ENCODE data around the gene PLEKHN1.

PLEKHN1 gene

GRCh38 chr1:995665-996633 is 29.7 kb downstream of the PLEKHN1 start:
- Histone ChIP-seq H3K27me3 (peaks cover 70% of the 10 kb centered on the region), H3K36me3 (no peaks in the 10 kb centered on the region), H3K4me1 (no peaks in the 10 kb centered on the region), H3K9me3 (peaks cover 5% of the 10 kb centered on the region; the same call in 1 of the 2 replicates), H3K4me3 (ENCODE audit: low read depth, low read length) (no peak overlapping the region)
- TF ChIP-seq CTCF (IDR thresholded peaks at IDR 0.05; ENCODE audit: low read depth, low read length) = no peak
- DNase-seq = peak; percentile 15

DNA sequence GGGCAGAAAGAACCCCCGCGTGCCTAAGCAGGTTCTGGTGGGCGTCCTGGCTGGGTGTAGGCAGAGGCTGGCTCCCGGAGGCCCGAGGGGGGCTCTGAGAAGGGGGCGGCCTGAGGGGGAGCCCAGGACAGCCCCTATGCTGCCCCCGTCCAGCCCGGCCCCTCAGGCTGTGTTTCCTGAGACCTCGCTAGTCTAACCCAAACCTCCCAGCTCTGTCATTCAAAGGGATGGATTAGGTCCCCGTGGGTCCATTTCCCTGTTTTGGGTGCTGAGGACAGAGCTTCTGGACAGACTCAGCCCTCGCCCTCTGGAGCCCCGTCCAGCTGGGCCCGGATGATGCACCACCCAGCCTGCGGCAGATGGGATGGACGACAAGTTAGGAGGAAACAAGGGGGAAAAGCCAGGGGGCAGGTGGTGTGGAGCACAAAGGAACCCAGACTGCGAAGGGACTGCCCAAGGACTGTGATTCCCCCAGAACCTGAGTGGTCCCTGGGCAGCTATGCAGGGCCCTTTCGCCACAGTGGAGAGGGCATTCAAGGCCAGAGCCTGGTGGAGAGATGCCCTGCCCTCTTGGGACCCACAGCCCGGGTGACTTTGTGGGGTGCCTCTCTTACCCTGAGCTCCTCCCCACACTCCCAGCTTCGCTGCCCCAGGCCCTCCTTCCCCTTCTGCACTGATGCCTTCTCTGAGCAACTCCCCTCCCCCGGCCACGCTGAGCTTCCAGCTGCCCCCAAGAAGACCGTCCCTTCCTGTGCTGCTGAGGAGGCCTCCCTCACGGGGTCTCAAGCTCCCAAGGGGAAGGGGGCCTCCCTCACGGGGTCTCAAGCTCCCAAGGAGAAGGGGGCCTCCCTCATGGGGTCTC is 30.8 kb downstream of the PLEKHN1 start:
- Histone ChIP-seq H3K9me3 (peaks cover 5% of the 10 kb centered on the region; the same call in 1 of the 2 replicates), H3K36me3 (no peaks in the 10 kb centered on the region), H3K27me3 (peaks cover 76% of the 10 kb centered on the region), H3K4me3 (ENCODE audit: low read depth, low read length) (no peak overlapping the region), H3K4me1 (no peaks in the 10 kb centered on the region)
- no peak for DNase-seq
- TF ChIP-seq CTCF (IDR thresholded peaks at IDR 0.05; ENCODE audit: low read depth, low read length) = no peak

DNA sequence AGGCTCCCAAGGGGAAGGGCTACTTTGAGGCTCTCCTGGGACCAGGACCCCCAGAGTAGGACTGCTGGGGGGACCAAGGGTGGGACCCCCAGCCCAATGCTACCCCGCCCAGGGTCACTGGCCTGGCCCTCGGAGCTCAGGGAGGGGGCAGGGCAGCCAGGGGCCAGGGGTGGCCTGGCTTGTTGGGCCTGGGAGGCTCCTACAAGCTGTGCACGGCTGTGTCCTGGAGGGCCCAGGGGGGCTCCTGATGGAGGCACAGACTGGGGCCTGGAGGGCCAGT is 31.4 kb downstream of the PLEKHN1 start:
- Histone ChIP-seq H3K9me3 (peaks cover 5% of the 10 kb centered on the region; the same call in 1 of the 2 replicates), H3K36me3 (no peaks in the 10 kb centered on the region), H3K27me3 (peaks cover 76% of the 10 kb centered on the region), H3K4me1 (no peaks in the 10 kb centered on the region), H3K4me3 (ENCODE audit: low read depth, low read length) (no peak overlapping the region)
- TF ChIP-seq CTCF (IDR thresholded peaks at IDR 0.05; ENCODE audit: low read depth, low read length) = no peak
- peak; percentile 16 for DNase-seq

DNA sequence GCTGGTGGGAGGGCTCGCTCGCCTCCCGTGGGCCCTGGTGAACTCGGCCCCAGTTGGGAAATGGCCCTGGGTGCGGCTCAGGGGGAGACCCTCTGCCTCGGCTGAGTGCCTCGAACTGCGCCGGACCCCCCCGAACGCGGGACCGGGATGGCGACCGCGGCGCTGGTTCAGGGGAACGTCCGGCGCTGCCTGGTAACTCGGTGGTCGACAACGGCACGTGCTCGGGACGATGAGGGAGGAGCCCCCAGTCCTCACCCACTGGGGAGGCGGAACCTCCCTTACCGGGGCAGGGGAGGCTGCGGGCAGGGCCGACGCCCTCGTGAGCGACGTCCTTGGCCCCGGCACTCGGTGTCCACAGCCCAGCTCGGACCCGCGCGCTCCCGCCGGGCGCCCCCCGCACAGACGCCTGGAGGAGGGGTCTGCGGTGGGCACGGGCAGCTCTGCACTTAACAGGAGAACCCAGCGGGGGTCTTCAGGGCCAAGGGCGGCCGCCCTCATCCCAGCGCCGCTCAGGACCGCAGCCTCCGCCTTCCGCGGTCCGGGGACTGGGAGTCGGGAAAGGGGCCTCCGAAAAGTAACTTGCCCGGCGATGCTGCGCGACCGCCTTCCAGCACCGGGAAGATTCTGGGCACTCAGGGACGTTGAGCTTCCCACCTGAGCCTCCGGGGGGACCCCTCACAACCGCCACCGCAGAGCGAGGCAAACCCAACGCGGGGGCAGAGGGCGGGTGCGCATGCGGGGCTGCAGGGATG is 31.9 kb downstream of the PLEKHN1 start:
- Histone ChIP-seq H3K27me3 (peaks cover 78% of the 10 kb centered on the region), H3K4me3 (ENCODE audit: low read depth, low read length) (no peak overlapping the region)

GRCh38 chr1:998745-998994 is 32.4 kb downstream of the PLEKHN1 start:
- H3K36me3 ChIP-seq = no peaks in the 10 kb centered on the region
- DNase-seq = no peak
- peaks cover 5% of the 10 kb centered on the region; the same call in 1 of the 2 replicates for H3K9me3 ChIP-seq
- H3K27me3 ChIP-seq = peaks cover 73% of the 10 kb centered on the region
- H3K4me3 ChIP-seq (ENCODE audit: low read depth, low read length) = no peak overlapping the region
- H3K4me1 ChIP-seq = peaks cover 4% of the 10 kb centered on the region; the same call in 1 of the 2 replicates
- no peak for TF ChIP-seq CTCF (IDR thresholded peaks at IDR 0.05; ENCODE audit: low read depth, low read length)

More for the DNA sequence above, 31.9 kb downstream of the PLEKHN1 start:
- TF ChIP-seq CTCF (IDR thresholded peaks at IDR 0.05; ENCODE audit: low read depth, low read length) = no peak
- Histone ChIP-seq H3K9me3 (peaks cover 5% of the 10 kb centered on the region; the same call in 1 of the 2 replicates), H3K36me3 (no peaks in the 10 kb centered on the region), H3K4me1 (peaks cover 1% of the 10 kb centered on the region; the same call in 1 of the 2 replicates)
- peak; percentile 33 for DNase-seq
